ENCODE measurements around the gene TCERG1L.
"Not testable (repeated sequence)": the region's sequence is repeated elsewhere in the genome, so short reads cannot be mapped to it uniquely, and the experiment has no call there.

TCERG1L gene

GRCh38 chr10:131100418-131101410 lies 210.8 kb downstream of the TCERG1L start:
- not testable (repeated sequence) for DNase-seq (ENCODE audit: low spot score)

DNA sequence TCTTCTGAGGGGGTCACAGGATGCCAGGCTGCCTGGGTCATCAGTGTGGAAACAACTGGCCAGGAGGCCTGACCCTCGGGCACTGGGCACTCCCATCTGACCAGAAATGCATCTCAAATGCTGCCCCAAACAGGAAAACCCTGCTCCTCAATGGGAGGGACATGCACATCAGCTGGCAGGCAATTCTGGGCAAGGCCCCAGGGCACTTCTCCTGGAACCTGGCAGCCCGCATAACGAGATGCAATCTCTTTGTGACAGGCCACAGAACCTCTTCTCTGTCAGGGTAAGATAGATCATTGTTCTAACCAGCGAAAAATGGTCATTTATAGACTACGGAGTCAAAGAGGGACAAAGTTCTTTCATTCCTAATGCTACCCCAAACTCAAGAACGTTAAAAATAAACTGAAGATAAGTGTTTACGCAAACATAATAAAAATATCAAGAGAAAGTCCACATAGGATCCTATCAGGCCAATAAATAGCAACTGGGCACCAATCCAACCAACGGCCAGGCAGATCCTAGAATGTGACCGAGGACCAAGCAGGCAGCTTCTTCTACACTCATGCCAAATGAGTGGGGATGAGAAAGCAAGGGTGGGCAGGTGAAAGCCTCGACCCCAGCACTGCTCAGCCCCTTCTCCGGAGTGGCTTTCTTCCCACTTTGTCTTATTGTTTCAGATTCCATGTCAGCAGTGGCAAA lies 212.3 kb downstream of the TCERG1L start:
- DNase-seq (ENCODE audit: low spot score): no peak

- DNase-seq (ENCODE audit: low spot score): no peak
Measured at GRCh38 chr10:131098416-131098952, 213.0 kb downstream of the TCERG1L start.

DNA sequence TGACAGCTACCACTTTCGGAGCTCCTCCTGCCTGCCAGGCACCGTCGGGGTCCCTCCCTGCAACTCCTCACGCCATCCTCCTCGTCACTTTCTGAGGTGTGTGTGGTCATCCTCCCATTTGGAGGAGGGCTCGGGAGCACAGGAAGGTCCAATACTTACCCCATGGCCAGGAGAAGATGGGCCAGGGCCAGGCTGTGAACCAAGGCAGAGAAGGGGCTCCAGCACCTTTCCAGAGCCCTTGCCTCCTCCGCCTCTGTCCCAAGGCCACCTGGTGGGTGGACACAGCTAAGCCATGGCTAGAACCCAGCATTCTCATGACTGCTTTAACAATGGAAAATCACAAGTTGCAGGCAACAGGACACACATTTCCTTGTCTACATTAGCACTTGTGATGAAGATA lies 215.5 kb downstream of the TCERG1L start:
- no peak for DNase-seq (ENCODE audit: low spot score)

- DNase-seq (ENCODE audit: low spot score): no peak
Measured at GRCh38 chr10:131095313-131095580, 216.3 kb downstream of the TCERG1L start.

DNA sequence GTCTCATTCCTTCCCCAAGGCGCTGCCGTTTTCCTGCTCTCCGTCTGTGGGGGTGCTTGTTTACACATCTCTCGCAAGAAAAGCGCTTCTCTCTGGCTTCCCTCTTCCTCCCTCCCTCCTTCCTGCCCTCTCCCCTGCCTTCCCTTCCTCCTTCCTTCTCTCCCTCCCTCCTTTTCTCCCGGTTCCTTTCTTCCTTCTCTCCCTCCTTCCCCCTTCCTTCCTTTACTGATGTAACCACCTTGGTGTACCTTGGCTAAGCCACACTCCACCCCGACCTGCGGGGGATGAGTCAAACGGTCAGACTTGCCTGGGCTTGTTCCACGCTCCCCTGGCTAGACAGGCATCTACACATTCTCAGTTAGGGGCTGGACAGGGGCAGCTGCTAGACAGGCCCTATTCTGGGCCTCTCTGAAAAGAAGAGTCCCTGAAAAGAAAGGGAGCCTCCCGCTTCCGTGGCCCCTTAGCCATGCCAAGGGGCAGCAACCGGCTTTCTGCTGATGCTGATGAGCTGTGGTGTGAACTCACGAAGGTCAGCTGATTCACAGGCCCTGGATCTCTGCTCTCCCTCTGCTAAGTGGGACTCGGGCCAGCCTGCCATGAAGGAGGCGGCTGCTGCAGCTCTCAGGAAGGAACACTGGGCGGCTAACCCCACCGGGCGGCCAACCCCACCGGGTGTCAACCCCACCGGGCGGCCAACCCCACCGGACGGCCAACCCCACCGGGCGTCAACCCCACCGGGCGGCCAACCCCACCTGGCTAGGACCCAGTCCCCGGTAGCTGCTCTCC lies 216.8 kb downstream of the TCERG1L start:
- DNase-seq (ENCODE audit: low spot score): peak; percentile 16

GRCh38 chr10:131093795-131094366 lies 217.6 kb downstream of the TCERG1L start:
- no peak for DNase-seq (ENCODE audit: low spot score)

DNA sequence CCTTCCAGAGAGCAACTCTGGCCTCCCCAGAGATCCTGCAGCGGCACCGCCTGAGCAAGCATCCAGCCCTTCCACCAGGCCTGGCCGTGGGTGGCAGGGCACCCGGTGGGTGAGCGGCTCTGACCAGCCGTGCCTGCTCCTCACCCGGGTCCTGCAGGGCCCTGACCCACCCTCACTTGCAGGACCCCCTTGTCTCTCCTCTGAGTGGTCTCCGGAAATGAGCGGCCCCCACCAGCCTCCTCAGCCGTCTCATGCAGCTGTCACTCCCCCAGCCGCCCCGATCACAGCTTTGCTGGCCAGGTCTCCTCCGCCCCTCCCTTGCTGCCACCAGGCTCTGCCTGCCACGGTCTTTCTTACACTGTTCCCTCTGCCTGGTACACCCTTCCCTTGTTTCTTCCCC lies 218.2 kb downstream of the TCERG1L start:
- DNase-seq (ENCODE audit: low spot score): no peak

DNA sequence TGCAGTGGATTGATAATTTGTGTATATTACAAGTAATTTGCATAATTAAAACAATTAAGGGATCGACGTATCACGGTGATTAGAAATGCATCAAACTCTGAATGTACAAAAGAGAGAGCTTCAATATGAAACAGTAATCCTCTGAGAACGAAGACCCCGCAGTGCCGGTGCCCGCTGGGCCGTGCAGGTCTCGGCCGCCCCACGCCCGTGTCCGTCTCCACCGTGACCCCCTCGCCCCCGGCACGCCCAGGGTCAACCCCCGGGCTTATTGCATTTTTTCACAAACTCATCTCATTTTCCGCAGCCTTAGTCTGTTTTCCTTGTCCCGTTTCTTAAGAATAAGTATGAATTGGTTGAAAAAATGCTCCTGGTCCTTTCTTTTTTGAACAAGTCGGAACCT lies 218.6 kb downstream of the TCERG1L start:
- no peak for DNase-seq (ENCODE audit: low spot score)

- no peak for DNase-seq (ENCODE audit: low spot score)
Measured at GRCh38 chr10:131092386-131092785, 219.1 kb downstream of the TCERG1L start.

- DNase-seq (ENCODE audit: low spot score): no peak
Measured at GRCh38 chr10:131091682-131092081, 219.8 kb downstream of the TCERG1L start.

DNA sequence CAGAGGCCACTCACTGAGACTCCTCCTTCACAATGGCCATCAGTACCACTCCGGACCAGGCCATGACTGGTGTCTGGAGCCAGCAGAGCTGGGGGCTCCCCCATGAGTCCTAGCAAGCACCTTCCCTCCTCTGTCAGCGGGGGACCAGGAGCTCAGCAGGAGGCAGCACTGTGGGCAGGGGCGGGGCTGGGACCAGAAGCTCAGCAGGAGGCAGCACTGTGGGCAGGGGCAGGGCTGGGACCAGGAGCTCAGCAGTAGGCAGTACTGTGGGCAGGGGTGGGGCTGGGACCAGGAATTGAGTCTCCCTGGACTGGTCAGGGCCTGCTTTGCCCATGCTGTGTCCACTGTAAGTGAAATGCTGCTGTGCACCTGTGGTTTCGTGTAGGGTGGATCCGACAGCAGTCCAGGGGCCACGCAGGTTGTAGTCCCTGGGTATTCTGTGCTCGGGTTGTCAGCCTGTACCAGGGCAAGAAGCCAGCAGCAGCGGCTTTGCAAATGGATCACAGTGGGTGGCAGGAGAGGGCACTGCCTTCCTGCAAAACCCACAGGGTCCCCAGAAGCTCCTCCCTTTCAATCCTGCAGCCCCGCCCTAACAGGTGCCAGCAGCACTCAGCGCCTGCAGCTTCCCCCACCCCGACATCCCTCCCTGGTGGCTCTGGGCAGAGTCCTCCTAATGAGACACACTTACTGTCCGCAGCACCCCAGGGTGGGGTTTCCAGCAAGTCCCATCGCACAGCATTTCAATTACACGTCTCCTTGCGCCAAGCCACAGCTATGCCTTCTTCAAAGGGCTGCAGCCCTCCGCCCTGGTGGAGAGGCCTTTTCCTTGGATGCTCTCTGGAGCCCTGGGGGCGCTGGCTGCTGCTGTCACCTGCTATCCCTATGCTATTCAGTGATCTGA lies 220.5 kb downstream of the TCERG1L start:
- DNase-seq (ENCODE audit: low spot score): peak; percentile 13

GRCh38 chr10:131089861-131090260 lies 221.7 kb downstream of the TCERG1L start:
- no peak for DNase-seq (ENCODE audit: low spot score)

DNA sequence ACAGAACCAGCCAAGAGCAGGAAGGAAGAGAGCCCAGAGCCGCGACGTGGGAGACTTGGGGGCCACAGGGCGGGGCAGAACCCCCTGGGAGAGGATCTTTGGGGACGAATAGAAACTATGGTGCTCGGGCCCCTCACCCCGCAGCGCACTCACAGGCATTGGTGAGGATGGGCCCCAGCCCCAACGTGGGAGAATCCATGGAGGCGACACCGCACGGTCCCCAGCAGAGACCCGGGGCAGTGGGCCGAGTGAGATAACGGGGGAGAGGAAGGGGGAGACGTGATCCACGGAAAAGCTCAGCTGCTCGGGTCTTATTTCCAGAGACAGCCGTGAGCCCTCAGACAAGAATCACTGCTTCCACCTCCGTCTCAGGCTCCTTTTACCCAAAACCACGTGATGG lies 222.4 kb downstream of the TCERG1L start:
- no peak for DNase-seq (ENCODE audit: low spot score)

- DNase-seq (ENCODE audit: low spot score): no peak
Measured at GRCh38 chr10:131088619-131089018, 222.9 kb downstream of the TCERG1L start.

GRCh38 chr10:131087464-131088215 lies 223.9 kb downstream of the TCERG1L start:
- no peak for DNase-seq (ENCODE audit: low spot score)

DNA sequence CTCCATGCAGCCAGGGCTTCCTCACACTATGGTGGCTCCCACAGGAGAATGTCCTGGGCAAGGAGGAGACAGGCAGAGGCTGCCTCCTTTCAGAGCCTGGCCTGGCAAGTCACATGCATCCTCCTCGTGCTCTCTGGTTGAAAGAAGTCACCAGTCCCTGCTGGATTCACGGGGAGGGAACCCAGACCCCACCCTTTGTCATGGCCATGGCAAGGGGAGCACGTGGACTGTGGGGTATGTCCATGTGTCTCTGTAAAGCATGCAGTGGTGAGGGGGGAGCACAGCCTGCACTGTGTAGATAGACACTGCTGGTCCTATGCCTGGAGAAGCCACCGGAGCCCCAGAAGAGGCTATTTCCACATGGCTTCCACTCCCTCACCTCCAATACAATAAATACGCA lies 225.0 kb downstream of the TCERG1L start:
- DNase-seq (ENCODE audit: low spot score): no peak

- no peak for DNase-seq (ENCODE audit: low spot score)
Measured at GRCh38 chr10:131086094-131086493, 225.4 kb downstream of the TCERG1L start.

DNA sequence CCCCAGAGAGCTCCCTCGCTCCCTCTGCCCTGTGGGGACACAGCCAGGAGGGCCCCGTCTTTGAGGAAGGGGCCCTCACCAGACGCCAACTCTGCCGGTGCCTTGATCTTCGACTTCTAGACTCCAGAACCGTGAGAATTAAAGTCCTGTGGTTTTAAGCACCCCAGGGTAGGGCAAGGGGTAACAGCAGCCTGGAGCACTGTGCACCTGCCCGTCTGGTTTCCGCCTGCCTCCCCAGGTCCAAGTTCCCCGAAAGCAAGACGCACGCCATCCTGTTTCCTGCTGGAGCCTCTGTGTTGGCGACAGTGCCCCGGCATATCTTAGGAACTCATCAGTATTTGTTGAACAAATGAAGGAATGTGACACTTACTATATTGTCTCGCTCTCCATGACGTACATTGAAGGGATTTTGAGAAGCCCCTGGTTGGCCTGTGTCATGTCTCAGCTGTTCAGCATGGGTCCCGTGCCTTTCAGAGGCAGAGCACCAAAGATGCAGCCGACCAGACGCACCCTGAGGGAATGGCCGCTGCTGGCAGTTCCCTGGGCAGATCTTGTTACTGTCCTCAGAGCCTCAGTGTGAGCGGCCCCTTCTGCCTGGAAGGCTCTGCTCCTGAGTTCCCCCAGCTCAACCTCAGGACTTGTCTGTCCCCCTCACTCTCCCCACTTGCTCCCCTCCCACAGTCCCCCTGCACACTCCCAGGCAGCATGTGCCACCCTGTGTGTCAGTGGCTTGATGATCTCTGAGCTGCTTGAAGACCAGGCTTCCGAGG lies 226.2 kb downstream of the TCERG1L start:
- DNase-seq (ENCODE audit: low spot score): no peak

DNA sequence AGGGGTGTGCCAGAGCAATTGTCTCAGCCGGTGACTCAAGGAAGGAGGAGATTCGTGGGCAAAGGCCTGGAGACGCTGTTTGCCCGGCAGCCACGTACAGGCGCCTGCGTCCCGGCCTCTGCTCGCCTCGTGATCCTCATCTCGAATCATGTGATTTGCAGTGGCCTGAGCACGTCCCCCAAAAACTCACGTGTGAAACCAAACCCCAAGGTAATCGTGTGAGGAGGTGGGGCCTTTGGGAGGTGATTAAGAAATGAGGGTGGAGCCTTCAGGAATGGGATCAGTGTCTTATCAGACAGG lies 226.8 kb downstream of the TCERG1L start:
- DNase-seq (ENCODE audit: low spot score): no peak

Measured in cerebellar cortex (tissue), 1 donor.